DOHH2 (cell line): Measurements from ENCODE around the gene VILL.
"Not testable (repeated sequence)": the region's sequence is repeated elsewhere in the genome, so short reads cannot be mapped to it uniquely, and the experiment has no call there.

ENCODE experiments used
- H3F3A ChIP-seq: fragments of 200-600 bp; sonication (generic), shearing (Covaris generic); 2 replicates; pipeline ENCODE4 v1.6.0; 2016; ENCODE audit warnings: antibody characterized with exemption, mild to moderate bottlenecking; ENCODE audit not compliant: control insufficient read depth, insufficient read depth
- H3K27ac ChIP-seq: fragments of 200-600 bp; sonication (generic); 2 replicates; pipeline ENCODE4 v1.5.1; 2014; ENCODE audit warnings: low read depth, mild to moderate bottlenecking, low read length, moderate library complexity
- H3K27me3 ChIP-seq: fragments of 200-600 bp; sonication (generic); 2 replicates; pipeline ENCODE4 v1.6.1; 2014; ENCODE audit warnings: mild to moderate bottlenecking, low read length, mixed read lengths; ENCODE audit not compliant: control insufficient read depth
- H3K36me3 ChIP-seq: fragments of 200-600 bp; sonication (generic); 2 replicates; pipeline ENCODE4 v1.6.1; 2014; ENCODE audit warnings: mild to moderate bottlenecking, low read length, moderate library complexity, mixed read lengths; ENCODE audit not compliant: control insufficient read depth
- H3K4me1 ChIP-seq: fragments of 200-600 bp; sonication (generic); 2 replicates; pipeline ENCODE4 v1.6.1; 2014; ENCODE audit warnings: mild to moderate bottlenecking, low read length, mixed read lengths; ENCODE audit not compliant: control insufficient read depth
- H3K4me2 ChIP-seq: fragments of 200-600 bp; sonication (generic); 2 replicates; pipeline ENCODE4 v1.6.0; 2014; ENCODE audit warnings: mild to moderate bottlenecking, low read length, moderate library complexity
- H3K4me3 ChIP-seq: fragments of 200-600 bp; sonication (generic); 2 replicates; pipeline ENCODE4 v1.5.1; 2014; ENCODE audit warnings: mild to moderate bottlenecking, low read length, mixed read lengths
- H3K79me2 ChIP-seq: fragments of 200-600 bp; sonication (generic); 2 replicates; pipeline ENCODE4 v1.6.1; 2014; ENCODE audit warnings: mild to moderate bottlenecking, low read length, mixed read lengths; ENCODE audit not compliant: control insufficient read depth
- H3K9me2 ChIP-seq: fragments of 200-600 bp; sonication (generic); replicated peaks from 2 replicates; pipeline ENCODE4 v1.6.1; 2014; ENCODE audit warnings: mild to moderate bottlenecking, low read length, mixed read lengths; ENCODE audit not compliant: control insufficient read depth
- H3K9me3 ChIP-seq: fragments of 200-600 bp; sonication (generic); 2 replicates; pipeline ENCODE4 v1.6.1; 2014; ENCODE audit warnings: antibody characterized with exemption, low read length, mixed read lengths; ENCODE audit not compliant: control insufficient read depth, insufficient read depth
- H4K20me1 ChIP-seq: fragments of 200-600 bp; sonication (generic); 2 replicates; pipeline ENCODE4 v1.6.0; 2014; ENCODE audit warnings: low read depth, mild to moderate bottlenecking, antibody characterized with exemption, low read length, moderate library complexity; ENCODE audit not compliant: control insufficient read depth, insufficient read depth
- EZH2phosphoT487 ChIP-seq: fragments of 200-600 bp; sonication (generic); IDR thresholded peaks from 2 replicates; pipeline ENCODE4 v1.6.1; 2017; ENCODE audit warnings: borderline replicate concordance, mild to moderate bottlenecking, antibody characterized with exemption, low read length, moderate library complexity, mixed read lengths
- TF ChIP-seq, protein P1 (sequence below): fragments of 200-600 bp; sonication (generic); IDR thresholded peaks from one replicate; pipeline ENCODE4 v1.5.1; 2014; ENCODE audit warnings: antibody characterized with exemption, mild to moderate bottlenecking, low read depth, low read length; ENCODE audit not compliant: poor library complexity, severe bottlenecking

The VILL gene

DNA sequence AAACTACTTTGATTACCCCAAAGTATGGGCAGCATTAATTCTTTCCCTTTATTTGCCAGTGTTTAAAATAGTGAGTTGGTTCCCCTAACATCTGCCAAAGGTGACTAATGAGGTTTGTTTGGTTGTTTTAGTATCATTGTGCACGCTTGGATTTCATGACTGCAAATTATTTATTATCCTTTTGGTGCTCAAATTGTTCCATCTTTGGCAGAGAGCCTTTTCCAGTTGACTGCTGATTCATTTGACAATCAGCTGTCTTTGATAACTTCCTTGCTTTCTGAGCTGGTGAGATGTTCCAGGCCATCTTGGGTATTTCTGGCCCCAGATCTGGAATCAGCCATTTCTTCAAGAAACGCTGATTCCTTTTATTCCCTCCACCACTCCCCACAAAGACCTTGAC lies 57.3 kb downstream of the VILL start:
- Histone ChIP-seq H3K36me3 (no peaks in the 10 kb centered on the region), H4K20me1 (no peaks in the 10 kb centered on the region), H3K27me3 (peaks cover 5% of the 10 kb centered on the region; the same call in 1 of the 2 replicates), H3K27ac (no peak overlapping the region), H3K9me2 (no peaks in the 10 kb centered on the region), H3K9me3 (no peaks in the 10 kb centered on the region), H3K4me3 (no peak overlapping the region), H3K4me2 (no peak overlapping the region), H3K79me2 (no peaks in the 10 kb centered on the region), H3K4me1 (no peaks in the 10 kb centered on the region), H3F3A (no peaks in the 10 kb centered on the region)
- no peak for TF ChIP-seq EZH2phosphoT487

DNA sequence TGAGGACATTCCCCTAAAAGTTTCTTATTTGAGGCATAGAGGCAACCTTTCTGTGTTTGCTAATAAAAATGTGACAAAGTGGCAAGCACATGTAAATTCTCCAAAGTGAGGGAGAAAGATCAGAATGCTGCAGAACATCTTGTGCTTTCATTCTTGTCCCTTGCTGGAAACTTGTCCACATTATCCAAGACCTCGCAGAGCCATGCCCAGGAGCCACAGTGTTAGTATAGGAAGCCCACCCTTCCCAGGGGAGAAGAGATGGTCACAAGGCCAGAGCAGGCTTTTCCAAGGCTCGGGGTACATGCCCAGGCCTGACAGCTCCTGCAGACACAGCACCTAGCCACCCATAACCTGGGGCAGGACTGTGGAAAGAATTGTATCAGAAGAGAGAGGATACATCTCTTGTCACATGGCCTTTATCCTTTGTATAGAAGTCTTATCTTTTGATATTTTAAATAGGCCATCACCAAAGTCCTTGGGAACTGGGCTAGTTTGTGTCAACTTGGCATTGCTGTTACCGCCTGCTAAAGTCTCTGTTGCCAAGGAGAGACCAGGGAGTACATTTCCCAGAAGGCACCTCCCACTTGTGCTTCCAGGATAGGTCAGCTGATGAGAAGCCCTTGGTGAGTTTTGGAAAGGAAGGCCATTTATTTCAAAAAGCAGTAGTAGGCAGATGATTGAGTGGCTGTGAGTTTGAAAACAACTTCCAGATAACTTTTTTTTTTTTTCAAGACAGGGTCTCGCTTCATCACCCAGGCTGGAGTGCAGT lies 59.0 kb downstream of the VILL start:
- peaks cover 5% of the 10 kb centered on the region; the same call in 1 of the 2 replicates for H3K27me3 ChIP-seq
- H3F3A ChIP-seq = no peaks in the 10 kb centered on the region
- H3K36me3 ChIP-seq = no peaks in the 10 kb centered on the region
- H3K4me1 ChIP-seq = no peaks in the 10 kb centered on the region
- no peaks in the 10 kb centered on the region for H3K79me2 ChIP-seq
- no peaks in the 10 kb centered on the region for H4K20me1 ChIP-seq
- no peak overlapping the region for H3K4me3 ChIP-seq
- no peak overlapping the region for H3K27ac ChIP-seq
- TF ChIP-seq EZH2phosphoT487 = no peak
- TF ChIP-seq, protein P1, sequence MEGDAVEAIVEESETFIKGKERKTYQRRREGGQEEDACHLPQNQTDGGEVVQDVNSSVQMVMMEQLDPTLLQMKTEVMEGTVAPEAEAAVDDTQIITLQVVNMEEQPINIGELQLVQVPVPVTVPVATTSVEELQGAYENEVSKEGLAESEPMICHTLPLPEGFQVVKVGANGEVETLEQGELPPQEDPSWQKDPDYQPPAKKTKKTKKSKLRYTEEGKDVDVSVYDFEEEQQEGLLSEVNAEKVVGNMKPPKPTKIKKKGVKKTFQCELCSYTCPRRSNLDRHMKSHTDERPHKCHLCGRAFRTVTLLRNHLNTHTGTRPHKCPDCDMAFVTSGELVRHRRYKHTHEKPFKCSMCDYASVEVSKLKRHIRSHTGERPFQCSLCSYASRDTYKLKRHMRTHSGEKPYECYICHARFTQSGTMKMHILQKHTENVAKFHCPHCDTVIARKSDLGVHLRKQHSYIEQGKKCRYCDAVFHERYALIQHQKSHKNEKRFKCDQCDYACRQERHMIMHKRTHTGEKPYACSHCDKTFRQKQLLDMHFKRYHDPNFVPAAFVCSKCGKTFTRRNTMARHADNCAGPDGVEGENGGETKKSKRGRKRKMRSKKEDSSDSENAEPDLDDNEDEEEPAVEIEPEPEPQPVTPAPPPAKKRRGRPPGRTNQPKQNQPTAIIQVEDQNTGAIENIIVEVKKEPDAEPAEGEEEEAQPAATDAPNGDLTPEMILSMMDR = no peak
- H3K4me2 ChIP-seq = no peak overlapping the region
- no peaks in the 10 kb centered on the region for H3K9me3 ChIP-seq
- no peaks in the 10 kb centered on the region for H3K9me2 ChIP-seq

DNA sequence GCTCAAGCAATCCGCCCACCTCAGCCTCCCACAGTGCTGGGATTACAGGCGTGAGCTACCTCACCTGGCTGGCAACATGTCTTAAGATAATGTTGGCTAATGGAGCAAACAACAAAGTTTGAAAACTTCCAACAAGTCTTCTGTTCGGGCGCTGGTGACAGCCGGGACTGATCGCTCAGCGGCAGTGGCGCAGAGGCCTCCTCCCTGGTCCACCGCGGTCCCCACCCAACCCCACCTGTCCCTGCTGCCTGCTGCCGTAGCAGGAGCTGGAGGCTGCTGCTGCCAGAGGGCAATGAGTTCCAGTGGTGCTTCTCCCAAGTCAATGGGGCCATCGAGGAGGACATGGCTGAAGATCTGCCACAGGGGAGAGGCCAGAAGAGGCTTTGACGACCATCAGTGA lies 60.5 kb downstream of the VILL start:
- TF ChIP-seq, protein P1 = no peak
- TF ChIP-seq EZH2phosphoT487 = no peak
- Histone ChIP-seq H3K4me1 (no peaks in the 10 kb centered on the region), H3K36me3 (no peaks in the 10 kb centered on the region), H3K9me2 (no peaks in the 10 kb centered on the region), H3K27ac (no peak overlapping the region), H3K27me3 (0 out of 2 replicates have a peak, but pooled peaks cover 2% of the 10 kb centered on the region), H4K20me1 (no peaks in the 10 kb centered on the region), H3F3A (no peaks in the 10 kb centered on the region), H3K4me3 (no peak overlapping the region), H3K79me2 (no peaks in the 10 kb centered on the region), H3K4me2 (no peak overlapping the region), H3K9me3 (no peaks in the 10 kb centered on the region)

DNA sequence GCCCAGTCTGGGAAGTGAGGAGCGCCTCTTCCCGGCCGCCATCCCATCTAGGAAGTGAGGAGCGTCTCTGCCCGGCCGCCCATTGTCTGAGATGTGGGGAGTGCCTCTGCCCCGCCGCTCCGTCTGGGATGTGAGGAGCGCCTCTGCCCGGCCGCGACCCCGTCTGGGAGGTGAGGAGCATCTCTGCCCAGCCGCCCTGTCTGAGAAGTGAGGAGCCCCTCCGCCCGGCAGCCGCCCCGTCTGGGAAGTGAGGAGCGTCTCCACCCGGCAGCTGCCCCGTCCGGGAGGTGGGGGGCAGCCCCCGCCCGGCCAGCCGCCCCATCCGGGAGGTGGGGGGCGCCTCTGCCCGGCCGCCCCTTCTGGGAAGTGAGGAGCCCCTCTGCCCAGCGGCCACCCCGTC lies 62.7 kb downstream of the VILL start:
- not testable (repeated sequence) for H3K4me1 ChIP-seq, H3K27me3 ChIP-seq, H4K20me1 ChIP-seq, H3K9me3 ChIP-seq, H3K79me2 ChIP-seq, H3K27ac ChIP-seq, H3K36me3 ChIP-seq, H3K4me3 ChIP-seq, H3K4me2 ChIP-seq, H3K9me2 ChIP-seq, H3F3A ChIP-seq

DNA sequence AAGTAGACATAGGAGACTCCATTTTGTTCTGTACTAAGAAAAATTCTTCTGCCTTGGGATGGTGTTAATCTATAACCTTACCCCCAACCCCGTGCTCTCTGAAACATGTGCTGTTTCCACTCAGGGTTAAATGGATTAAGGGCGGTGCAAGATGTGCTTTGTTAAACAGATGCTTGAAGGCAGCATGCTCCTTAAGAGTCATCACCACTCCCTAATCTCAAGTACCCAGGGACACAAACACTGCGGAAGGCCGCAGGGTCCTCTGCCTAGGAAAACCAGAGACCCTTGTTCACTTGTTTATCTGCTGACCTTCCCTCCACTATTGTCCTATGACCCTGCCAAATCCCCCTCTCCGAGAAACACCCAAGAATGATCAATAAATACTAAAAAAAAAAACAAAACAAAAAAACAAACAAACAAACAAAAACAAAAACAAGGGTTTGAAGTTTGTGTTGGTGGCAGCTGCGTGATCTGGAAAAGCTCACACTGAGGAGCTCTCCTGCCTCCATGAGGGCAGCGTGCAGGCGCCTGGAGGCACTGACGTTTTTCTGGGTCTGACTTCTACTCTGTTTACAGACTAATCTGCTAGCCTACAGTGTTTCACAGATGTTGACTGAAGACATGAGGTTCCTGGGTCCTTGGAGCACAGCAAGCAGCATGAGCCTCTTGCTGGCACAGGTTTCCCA lies 63.4 kb downstream of the VILL start:
- not testable (repeated sequence) for H3K79me2 ChIP-seq, H3K9me3 ChIP-seq, H4K20me1 ChIP-seq, H3F3A ChIP-seq, H3K36me3 ChIP-seq, H3K27me3 ChIP-seq, H3K9me2 ChIP-seq, H3K4me3 ChIP-seq, H3K4me2 ChIP-seq, H3K27ac ChIP-seq, H3K4me1 ChIP-seq
